OCI-LY1 (cell line): ENCODE results near the gene HIP1R.

Experiments
- EZH2 ChIP-seq: fragments of 200-600 bp; sonication (generic), shearing (Covaris generic); IDR thresholded peaks from 2 replicates; pipeline ENCODE4 v1.8.0; 2017; ENCODE audit warnings: borderline replicate concordance, mixed run types, mild to moderate bottlenecking, antibody characterized with exemption, low read length, moderate library complexity, mixed read lengths
- TF ChIP-seq, protein P1 (sequence below): fragments of 200-600 bp; sonication (generic), shearing (Covaris generic); IDR thresholded peaks from 2 replicates; pipeline ENCODE4 v1.5.1; 2017; ENCODE audit warnings: mild to moderate bottlenecking, antibody characterized with exemption, low read length, moderate library complexity, mixed read lengths

DNA sequence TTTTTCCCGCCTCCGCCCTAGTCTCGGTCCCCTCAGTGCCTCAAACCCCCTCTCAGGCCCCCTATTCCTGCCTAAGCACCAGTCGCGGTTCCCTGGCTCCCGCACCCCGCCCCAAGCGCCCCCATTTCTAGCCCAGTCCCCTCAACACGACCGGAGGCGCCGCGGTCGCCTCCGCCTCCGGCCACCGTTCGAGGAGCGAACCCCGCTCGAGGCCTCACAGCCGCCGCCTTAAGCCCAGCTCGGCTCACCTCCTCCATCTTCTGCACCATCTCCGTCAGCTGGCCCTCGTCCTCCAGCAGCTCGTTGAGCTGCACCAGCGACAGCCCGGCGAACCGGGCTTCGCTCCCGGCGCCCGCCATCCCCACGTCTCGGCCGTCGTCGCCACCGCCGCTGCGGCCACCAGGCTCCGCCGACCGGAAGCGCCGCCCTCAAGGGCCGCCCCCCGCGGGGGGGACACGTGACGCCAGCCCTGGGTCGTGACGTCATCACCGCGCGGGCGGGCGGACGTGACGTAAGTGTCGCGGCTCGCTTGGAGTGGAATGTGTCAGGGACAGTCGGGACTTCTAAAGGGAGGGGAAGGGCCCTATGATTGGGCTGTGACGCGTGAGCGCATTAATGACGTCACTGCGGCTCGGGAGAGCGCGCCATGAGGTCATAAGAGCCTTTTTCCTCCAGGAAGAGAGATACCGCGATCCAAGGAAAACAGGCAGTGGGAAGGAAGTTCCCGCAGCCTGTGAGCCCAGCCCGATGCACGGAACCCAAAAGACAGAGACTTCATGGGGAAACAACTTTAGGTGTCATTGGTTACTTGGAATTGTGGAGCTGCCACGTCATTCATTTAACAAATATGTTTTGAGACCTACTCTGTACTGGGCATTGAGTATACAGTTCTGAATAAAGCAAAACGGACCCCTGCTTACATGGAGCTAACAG, 60.7 kb downstream of the HIP1R start, which contains the start of gene VPS37B:
- TF ChIP-seq, protein P1, sequence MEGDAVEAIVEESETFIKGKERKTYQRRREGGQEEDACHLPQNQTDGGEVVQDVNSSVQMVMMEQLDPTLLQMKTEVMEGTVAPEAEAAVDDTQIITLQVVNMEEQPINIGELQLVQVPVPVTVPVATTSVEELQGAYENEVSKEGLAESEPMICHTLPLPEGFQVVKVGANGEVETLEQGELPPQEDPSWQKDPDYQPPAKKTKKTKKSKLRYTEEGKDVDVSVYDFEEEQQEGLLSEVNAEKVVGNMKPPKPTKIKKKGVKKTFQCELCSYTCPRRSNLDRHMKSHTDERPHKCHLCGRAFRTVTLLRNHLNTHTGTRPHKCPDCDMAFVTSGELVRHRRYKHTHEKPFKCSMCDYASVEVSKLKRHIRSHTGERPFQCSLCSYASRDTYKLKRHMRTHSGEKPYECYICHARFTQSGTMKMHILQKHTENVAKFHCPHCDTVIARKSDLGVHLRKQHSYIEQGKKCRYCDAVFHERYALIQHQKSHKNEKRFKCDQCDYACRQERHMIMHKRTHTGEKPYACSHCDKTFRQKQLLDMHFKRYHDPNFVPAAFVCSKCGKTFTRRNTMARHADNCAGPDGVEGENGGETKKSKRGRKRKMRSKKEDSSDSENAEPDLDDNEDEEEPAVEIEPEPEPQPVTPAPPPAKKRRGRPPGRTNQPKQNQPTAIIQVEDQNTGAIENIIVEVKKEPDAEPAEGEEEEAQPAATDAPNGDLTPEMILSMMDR = no peak
- no peak for TF ChIP-seq EZH2
